ENCODE results near the gene NFYA.
A peak's percentile ranks its signal among the peaks of the same experiment; 100 is the strongest.

NFYA gene

DNA sequence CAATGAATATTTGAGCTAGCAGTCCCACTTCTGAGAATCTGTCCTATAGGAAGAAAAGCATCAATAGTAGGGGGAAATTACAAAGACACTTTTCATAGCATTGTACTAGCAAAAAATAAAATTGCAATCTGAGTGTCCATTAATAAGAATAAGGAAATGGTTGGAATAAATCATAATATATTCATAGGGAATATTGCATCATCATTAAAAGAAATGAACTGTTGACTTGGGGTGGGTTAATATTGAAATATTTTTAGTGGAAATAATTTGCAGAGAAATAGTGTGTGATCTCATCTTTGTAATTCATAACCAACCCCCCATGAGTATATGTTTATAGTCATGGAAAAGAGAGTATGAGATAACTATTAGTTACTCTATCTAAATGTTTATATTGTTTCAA lies 12.4 kb downstream of the NFYA start:
- TF ChIP-seq, protein P1, sequence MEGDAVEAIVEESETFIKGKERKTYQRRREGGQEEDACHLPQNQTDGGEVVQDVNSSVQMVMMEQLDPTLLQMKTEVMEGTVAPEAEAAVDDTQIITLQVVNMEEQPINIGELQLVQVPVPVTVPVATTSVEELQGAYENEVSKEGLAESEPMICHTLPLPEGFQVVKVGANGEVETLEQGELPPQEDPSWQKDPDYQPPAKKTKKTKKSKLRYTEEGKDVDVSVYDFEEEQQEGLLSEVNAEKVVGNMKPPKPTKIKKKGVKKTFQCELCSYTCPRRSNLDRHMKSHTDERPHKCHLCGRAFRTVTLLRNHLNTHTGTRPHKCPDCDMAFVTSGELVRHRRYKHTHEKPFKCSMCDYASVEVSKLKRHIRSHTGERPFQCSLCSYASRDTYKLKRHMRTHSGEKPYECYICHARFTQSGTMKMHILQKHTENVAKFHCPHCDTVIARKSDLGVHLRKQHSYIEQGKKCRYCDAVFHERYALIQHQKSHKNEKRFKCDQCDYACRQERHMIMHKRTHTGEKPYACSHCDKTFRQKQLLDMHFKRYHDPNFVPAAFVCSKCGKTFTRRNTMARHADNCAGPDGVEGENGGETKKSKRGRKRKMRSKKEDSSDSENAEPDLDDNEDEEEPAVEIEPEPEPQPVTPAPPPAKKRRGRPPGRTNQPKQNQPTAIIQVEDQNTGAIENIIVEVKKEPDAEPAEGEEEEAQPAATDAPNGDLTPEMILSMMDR (IDR thresholded peaks at IDR 0.05), result no peak
- H3K27ac Mint-ChIP-seq, result no peak overlapping the region
- no peak for DNase-seq
- no peaks in the 10 kb centered on the region for H3K9me3 Mint-ChIP-seq
- H3K4me1 Mint-ChIP-seq, result peaks cover 6% of the 10 kb centered on the region
- H3K4me3 Mint-ChIP-seq, result no peak overlapping the region
- H3K36me3 Mint-ChIP-seq (ENCODE audit: low read depth), result peaks cover 85% of the 10 kb centered on the region
- no peaks in the 10 kb centered on the region for H3K27me3 Mint-ChIP-seq (ENCODE audit: low read depth, poor library complexity)

DNA sequence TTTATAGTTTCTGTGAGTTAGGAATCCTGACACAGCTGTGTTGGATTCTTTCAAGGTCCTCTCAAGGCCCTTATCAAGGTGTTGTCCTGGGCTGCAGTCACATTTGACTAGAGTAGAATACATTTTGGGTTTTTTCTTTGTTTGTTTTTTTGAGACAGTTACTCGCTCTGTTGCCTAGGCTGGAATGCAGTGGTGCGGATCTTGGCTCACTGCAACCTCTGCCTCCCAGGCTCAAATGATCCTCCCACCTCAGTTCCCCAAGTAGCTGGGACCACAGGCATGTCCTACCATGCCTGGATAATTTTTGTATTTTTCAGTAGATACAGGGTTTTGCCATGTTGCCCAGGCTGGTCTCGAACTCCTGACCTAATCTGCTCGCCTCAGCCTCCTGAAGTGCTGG lies 15.7 kb downstream of the NFYA start:
- TF ChIP-seq, protein P1 (IDR thresholded peaks at IDR 0.05), result no peak
- peaks cover 81% of the 10 kb centered on the region for H3K36me3 Mint-ChIP-seq (ENCODE audit: low read depth)
- H3K27me3 Mint-ChIP-seq (ENCODE audit: low read depth, poor library complexity), result no peaks in the 10 kb centered on the region
- H3K9me3 Mint-ChIP-seq, result no peaks in the 10 kb centered on the region
- peaks cover 6% of the 10 kb centered on the region for H3K4me1 Mint-ChIP-seq
- peak overlapping the region; percentile 85 for H3K27ac Mint-ChIP-seq
- H3K4me3 Mint-ChIP-seq, result no peak overlapping the region
- no peak for DNase-seq

DNA sequence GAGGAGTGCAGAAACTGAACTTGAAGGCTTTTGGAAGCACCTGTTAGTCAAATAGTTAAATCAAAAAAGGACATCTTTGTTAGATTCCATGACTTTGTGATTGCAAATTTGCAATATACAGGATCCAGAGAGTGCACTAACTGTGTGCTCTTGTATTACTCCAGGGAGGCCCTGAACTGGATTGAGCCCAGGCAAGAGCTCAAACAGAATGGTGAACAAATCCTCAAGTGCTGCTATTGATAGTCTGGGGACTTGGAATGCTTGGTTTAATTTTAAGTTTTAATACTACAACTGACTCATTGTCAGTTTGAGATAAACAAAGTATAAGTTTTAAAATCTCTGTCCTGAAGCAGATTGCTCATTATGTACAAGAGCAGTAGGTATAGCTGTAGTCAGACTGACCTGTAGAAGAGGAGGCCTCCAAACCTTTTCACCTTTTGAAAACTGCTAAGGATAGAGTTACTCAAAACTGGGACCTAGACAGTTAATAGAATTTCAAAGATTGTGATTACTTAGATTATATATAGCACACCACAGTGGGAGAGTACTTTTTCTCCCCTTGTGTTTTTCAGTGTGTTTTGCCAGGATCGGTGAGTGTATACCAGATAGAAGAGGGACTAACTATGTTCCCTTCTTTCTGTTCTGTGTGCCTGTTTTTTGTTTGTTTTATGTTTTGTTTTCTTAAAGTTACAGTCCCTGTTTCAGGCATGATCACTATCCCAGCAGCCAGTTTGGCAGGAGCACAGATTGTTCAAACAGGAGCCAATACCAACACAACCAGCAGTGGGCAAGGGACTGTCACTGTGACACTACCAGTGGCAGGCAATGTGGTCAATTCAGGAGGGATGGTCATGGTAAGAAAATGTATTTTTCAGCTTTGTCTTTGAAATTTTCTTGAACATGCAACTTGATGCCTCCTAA lies 18.3 kb downstream of the NFYA start:
- Mint-ChIP-seq H3K9me3 (no peaks in the 10 kb centered on the region), H3K27me3 (ENCODE audit: low read depth, poor library complexity) (no peaks in the 10 kb centered on the region), H3K4me1 (peaks cover 6% of the 10 kb centered on the region), H3K36me3 (ENCODE audit: low read depth) (peaks cover 79% of the 10 kb centered on the region), H3K27ac (no peak overlapping the region), H3K4me3 (no peak overlapping the region)
- TF ChIP-seq, protein P1 (IDR thresholded peaks at IDR 0.05), result no peak
- DNase-seq, result no peak

DNA sequence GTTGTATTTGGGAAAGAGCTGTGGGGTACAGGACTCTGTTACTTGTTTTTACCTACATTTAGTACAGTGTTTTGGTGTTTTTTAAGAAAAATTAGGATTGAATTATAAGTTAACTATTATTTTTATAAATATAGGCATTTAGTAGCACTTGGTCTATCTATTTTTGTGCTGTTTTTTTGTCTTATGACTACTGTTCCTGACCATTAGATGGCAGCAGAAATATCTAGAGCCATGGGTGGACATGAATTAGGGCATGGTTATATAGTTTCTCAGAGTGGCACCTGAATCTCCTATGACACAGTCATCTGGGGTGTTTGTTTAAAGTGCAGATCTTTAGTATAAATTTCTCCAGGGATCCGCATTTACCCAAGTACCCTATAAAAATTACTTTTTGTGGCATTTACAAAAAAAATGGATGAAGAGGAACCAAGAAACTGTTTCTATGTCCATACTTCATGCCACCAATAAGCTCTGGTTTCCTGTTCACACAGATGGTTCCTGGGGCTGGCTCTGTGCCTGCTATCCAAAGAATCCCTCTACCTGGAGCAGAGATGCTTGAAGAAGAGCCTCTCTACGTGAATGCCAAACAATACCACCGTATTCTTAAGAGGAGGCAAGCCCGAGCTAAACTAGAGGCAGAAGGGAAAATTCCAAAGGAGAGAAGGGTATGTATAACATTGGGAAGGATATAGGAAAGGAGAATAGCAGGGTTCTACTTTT lies 19.8 kb downstream of the NFYA start:
- no peak for DNase-seq
- H3K4me3 Mint-ChIP-seq, result no peak overlapping the region
- no peak overlapping the region for H3K27ac Mint-ChIP-seq

DNA sequence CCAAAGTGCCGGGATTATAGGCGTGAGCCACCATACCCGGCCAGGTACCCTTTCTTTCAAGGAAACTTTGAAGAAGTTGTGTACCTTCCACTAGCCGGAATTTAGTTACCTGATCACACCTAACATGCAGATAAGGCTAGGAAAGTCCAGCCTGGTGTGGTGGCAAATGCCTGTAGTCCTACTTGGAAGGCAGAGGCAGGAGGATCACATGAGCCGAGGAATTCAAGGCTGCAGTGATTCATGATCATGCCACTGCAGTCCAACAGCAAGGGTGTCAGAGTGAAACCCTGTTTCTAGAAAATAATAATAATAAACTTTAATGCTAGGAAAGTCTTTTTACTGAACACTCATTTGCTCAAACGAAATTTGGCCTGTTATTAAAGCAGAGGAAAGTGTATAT lies 21.0 kb downstream of the NFYA start:
- TF ChIP-seq, protein P1 (IDR thresholded peaks at IDR 0.05), result no peak
- DNase-seq, result no peak
- peaks cover 86% of the 10 kb centered on the region for H3K36me3 Mint-ChIP-seq (ENCODE audit: low read depth)
- no peak overlapping the region for H3K27ac Mint-ChIP-seq
- H3K4me3 Mint-ChIP-seq, result no peak overlapping the region
- no peaks in the 10 kb centered on the region for H3K4me1 Mint-ChIP-seq
- H3K9me3 Mint-ChIP-seq, result no peaks in the 10 kb centered on the region
- H3K27me3 Mint-ChIP-seq (ENCODE audit: low read depth, poor library complexity), result no peaks in the 10 kb centered on the region

More for the DNA sequence above, 19.8 kb downstream of the NFYA start:
- peaks cover 79% of the 10 kb centered on the region for H3K36me3 Mint-ChIP-seq (ENCODE audit: low read depth)
- TF ChIP-seq, protein P1 (IDR thresholded peaks at IDR 0.05), result no peak
- no peaks in the 10 kb centered on the region for H3K27me3 Mint-ChIP-seq (ENCODE audit: low read depth, poor library complexity)
- H3K9me3 Mint-ChIP-seq, result no peaks in the 10 kb centered on the region
- H3K4me1 Mint-ChIP-seq, result peaks cover 5% of the 10 kb centered on the region
